Measurements from ENCODE around the gene POU2F3. TPM values are rescaled to one million over a fixed set of nuclear protein-coding genes. Genes with fewer than 3 reads are reported as not detected.

POU2F3 gene
- total and polyA plus RNA-seq, 2 of the 13 experiments (the other 11 are each of a cell fraction or from before 2014, with no cell fraction given), result not detected

GRCh38 chr11:120335908-120336640, 96.1 kb downstream of the POU2F3 start, which contains the start of gene ARHGEF12 (continued):
- TF ChIP-seq ZNF740 (CRISPR knock-in tag; IDR thresholded peaks at IDR 0.05) (no peak), ZNF7 (CRISPR knock-in tag; IDR thresholded peaks at IDR 0.05) (no peak), ZNF224 (CRISPR knock-in tag; IDR thresholded peaks at IDR 0.05) (peak; percentile 68; the same call in 1 of the 2 replicates), REST (IDR thresholded peaks at IDR 0.05; ENCODE audit: borderline replicate concordance in 1 of 2, low read depth in 1 of 2, low read length in 2 of 2) (peak in 1 of 2 experiments; percentile 67; a peak in 1 of 4 replicates), MTA3 (CRISPR knock-in tag; IDR thresholded peaks at IDR 0.05) (no peak), ZNF75D (CRISPR knock-in tag; IDR thresholded peaks at IDR 0.05; ENCODE audit: borderline replicate concordance) (no peak), ZNF441 (CRISPR knock-in tag; IDR thresholded peaks at IDR 0.05; ENCODE audit: borderline replicate concordance) (0 out of 2 replicates have a peak, but pooled peaks have one; percentile 41), CBX2 (IDR thresholded peaks at IDR 0.05; ENCODE audit: low read depth, low read length) (no peak), CBX2 (CRISPR knock-in tag; IDR thresholded peaks at IDR 0.05; ENCODE audit: low read depth) (no peak), RARA (CRISPR knock-in tag; IDR thresholded peaks at IDR 0.05) (peak; percentile 42; the same call in 1 of the 2 replicates), ZHX2 (IDR thresholded peaks at IDR 0.05; ENCODE audit: low read depth) (peak; percentile 82), ZHX2 (CRISPR knock-in tag; IDR thresholded peaks at IDR 0.05; ENCODE audit: borderline replicate concordance) (no peak), SIX1 (CRISPR knock-in tag; IDR thresholded peaks at IDR 0.05; ENCODE audit: borderline replicate concordance) (no peak), ZHX1 (CRISPR knock-in tag; IDR thresholded peaks at IDR 0.05; ENCODE audit: low read depth) (peak; percentile 74; the same call in 1 of the 2 replicates), RCOR2 (CRISPR knock-in tag; IDR thresholded peaks at IDR 0.05) (no peak)
